ENCODE results near the gene TBX3.

Gene TBX3

DNA sequence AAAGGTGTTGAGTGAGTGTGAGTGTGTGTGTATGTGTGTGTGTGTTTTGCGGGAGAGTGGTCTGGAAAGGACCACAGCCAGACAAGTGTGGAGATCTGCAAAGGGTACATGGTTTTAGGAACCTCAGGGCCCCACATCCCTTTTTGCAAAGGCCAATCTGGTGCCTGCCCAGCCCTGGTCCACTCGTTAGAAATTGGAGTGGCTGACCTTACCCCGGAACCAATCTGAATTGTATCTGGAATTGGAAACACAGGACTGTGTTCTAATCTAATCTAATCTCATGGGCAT is 11.3 kb upstream of the TBX3 start:
- H3F3A ChIP-seq (ENCODE audit: insufficient read depth, low read length) = no peaks in the 10 kb centered on the region
- no peak overlapping the region for H3K4me2 ChIP-seq (ENCODE audit: low read depth, low read length)
- H4K20me1 ChIP-seq (ENCODE audit: insufficient read depth, low read length) = no peaks in the 10 kb centered on the region
- H3K4me3 ChIP-seq (ENCODE audit: low read length) = no peak overlapping the region
- no peak overlapping the region for H2AFZ ChIP-seq (ENCODE audit: low read length)
- DNase-seq = no peak
- H3K27me3 ChIP-seq (replicated peaks; ENCODE audit: insufficient read depth, low read length) = no peaks in the 10 kb centered on the region; the same call in 1 of the 2 replicates
- H3K9me2 ChIP-seq (replicated peaks; ENCODE audit: insufficient read depth, low read length) = no peaks in the 10 kb centered on the region
- H3K4me1 ChIP-seq (ENCODE audit: low read length) = no peaks in the 10 kb centered on the region
- TF ChIP-seq EZH2phosphoT487 (IDR thresholded peaks at IDR 0.05; ENCODE audit: low read length) (no peak), CTCF (IDR thresholded peaks at IDR 0.05; ENCODE audit: low read length) (no peak), EZH2 (optimal IDR thresholded peaks at IDR 0.05; ENCODE audit: low read depth, low read length) (no peak)
- no peaks in the 10 kb centered on the region for H3K9me3 ChIP-seq (replicated peaks; ENCODE audit: insufficient read depth, low read length)
- no peaks in the 10 kb centered on the region for H3K79me2 ChIP-seq (ENCODE audit: low read length)
- H3K9ac ChIP-seq (ENCODE audit: low read length) = no peak overlapping the region
- no peaks in the 10 kb centered on the region for H3K36me3 ChIP-seq (replicated peaks; ENCODE audit: insufficient read depth, low read length)
- no peak overlapping the region for H3K27ac ChIP-seq (ENCODE audit: low read length)

DNA sequence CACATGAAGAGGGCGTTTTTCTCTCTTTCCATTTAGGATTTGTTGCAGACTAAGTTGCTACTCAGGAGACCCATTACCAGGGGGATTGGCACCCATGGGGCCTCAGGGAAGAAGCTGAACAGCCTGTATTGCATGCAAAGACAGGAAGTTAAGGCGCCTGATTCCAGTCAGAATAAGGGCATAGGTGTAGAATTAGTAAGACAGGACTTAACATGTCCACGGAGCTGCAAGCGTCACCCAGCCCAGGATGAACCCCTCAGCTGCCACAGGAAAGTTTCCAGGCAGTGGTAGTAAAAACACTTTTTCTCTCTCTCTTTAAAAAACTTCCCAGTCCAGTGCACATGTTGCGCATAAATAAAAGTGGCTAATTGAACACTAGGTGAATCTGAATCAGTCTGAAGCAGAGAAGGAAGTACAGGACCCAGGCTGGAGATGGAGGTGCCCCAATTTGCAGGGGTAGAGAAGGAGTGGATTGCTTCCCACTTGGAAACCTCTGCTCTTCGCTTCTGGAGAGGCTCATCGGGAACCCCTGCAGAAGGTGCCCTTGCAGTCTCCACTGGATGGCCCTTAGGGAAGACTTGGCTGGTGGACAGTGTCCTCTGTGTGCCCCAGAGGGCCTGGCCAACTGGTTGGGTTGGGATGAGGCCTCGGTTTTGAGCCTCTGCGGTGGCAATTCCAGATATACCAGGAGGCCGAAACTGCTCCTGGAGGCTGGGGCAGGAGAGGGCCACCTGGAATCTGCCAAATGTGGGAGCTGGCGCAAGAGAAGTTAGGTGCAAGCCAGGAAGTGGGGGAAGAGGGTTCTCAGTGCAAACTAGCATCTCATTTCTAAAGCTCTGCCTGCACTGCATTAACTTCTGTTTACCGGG is 10.7 kb upstream of the TBX3 start:
- no peaks in the 10 kb centered on the region for H3K4me1 ChIP-seq (ENCODE audit: low read length)
- no peaks in the 10 kb centered on the region for H3K9me3 ChIP-seq (replicated peaks; ENCODE audit: insufficient read depth, low read length)
- no peaks in the 10 kb centered on the region for H3K79me2 ChIP-seq (ENCODE audit: low read length)
- no peaks in the 10 kb centered on the region for H3K36me3 ChIP-seq (replicated peaks; ENCODE audit: insufficient read depth, low read length)
- H3K27ac ChIP-seq (ENCODE audit: low read length) = no peak overlapping the region
- H3F3A ChIP-seq (ENCODE audit: insufficient read depth, low read length) = no peaks in the 10 kb centered on the region
- H3K9ac ChIP-seq (ENCODE audit: low read length) = no peak overlapping the region
- no peak overlapping the region for H3K4me2 ChIP-seq (ENCODE audit: low read depth, low read length)
- no peak for DNase-seq
- H2AFZ ChIP-seq (ENCODE audit: low read length) = no peak overlapping the region
- no peak for TF ChIP-seq EZH2phosphoT487 (IDR thresholded peaks at IDR 0.05; ENCODE audit: low read length)
- TF ChIP-seq EZH2 (optimal IDR thresholded peaks at IDR 0.05; ENCODE audit: low read depth, low read length) = no peak
- no peak for TF ChIP-seq CTCF (IDR thresholded peaks at IDR 0.05; ENCODE audit: low read length)
- no peaks in the 10 kb centered on the region; the same call in 1 of the 2 replicates for H3K27me3 ChIP-seq (replicated peaks; ENCODE audit: insufficient read depth, low read length)
- no peaks in the 10 kb centered on the region for H3K9me2 ChIP-seq (replicated peaks; ENCODE audit: insufficient read depth, low read length)
- no peak overlapping the region for H3K4me3 ChIP-seq (ENCODE audit: low read length)
- no peaks in the 10 kb centered on the region for H4K20me1 ChIP-seq (ENCODE audit: insufficient read depth, low read length)

DNA sequence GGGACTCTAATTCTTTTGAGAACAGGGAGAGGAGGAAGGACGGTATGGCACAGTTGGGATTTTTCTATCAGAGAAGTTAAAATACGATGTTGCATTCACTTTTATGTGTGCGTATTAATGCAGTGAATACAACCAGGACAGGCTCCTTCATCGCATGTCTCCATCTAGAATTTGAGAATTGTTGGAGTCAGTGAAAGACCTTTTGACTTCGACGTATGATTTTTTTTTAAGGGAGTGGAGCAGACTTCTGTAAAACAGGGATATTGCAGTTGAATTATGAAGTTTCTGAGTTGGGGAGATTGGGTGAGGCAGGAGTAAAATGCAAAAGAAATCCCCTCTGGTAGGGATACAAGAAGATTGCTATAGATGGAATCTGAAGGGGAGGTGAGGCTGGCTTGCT is 9.6 kb upstream of the TBX3 start:
- Histone ChIP-seq H3K27me3 (replicated peaks; ENCODE audit: insufficient read depth, low read length) (no peaks in the 10 kb centered on the region; the same call in 1 of the 2 replicates), H3K4me1 (ENCODE audit: low read length) (no peaks in the 10 kb centered on the region), H3K4me2 (ENCODE audit: low read depth, low read length) (no peak overlapping the region), H3K4me3 (ENCODE audit: low read length) (no peak overlapping the region), H3K27ac (ENCODE audit: low read length) (no peak overlapping the region), H3K9me3 (replicated peaks; ENCODE audit: insufficient read depth, low read length) (no peaks in the 10 kb centered on the region), H3K9me2 (replicated peaks; ENCODE audit: insufficient read depth, low read length) (no peaks in the 10 kb centered on the region), H3K36me3 (replicated peaks; ENCODE audit: insufficient read depth, low read length) (no peaks in the 10 kb centered on the region), H2AFZ (ENCODE audit: low read length) (no peak overlapping the region), H3K79me2 (ENCODE audit: low read length) (no peaks in the 10 kb centered on the region), H4K20me1 (ENCODE audit: insufficient read depth, low read length) (no peaks in the 10 kb centered on the region), H3F3A (ENCODE audit: insufficient read depth, low read length) (no peaks in the 10 kb centered on the region), H3K9ac (ENCODE audit: low read length) (no peak overlapping the region)
- TF ChIP-seq EZH2 (optimal IDR thresholded peaks at IDR 0.05; ENCODE audit: low read depth, low read length) (no peak), EZH2phosphoT487 (IDR thresholded peaks at IDR 0.05; ENCODE audit: low read length) (no peak), CTCF (IDR thresholded peaks at IDR 0.05; ENCODE audit: low read length) (no peak)
- no peak for DNase-seq

Data from MM.1S (cell line).